B cell (primary cell): ENCODE data around the gene SYNE1.

Source experiments
- EZH2 ChIP-seq: IDR thresholded peaks from 2 replicates; pipeline ENCODE4 v1.6.1; 2012; ENCODE audit warnings: borderline replicate concordance, low read depth, mild to moderate bottlenecking, moderate library complexity, low read length; ENCODE audit not compliant: insufficient read depth, poor library complexity, severe bottlenecking
- TF ChIP-seq, protein P1 (sequence below): fragments of 200-600 bp; IDR thresholded peaks from one replicate; pipeline ENCODE4 v1.8.0; 2022; ENCODE audit warnings: antibody characterized with exemption, mild to moderate bottlenecking

DNA sequence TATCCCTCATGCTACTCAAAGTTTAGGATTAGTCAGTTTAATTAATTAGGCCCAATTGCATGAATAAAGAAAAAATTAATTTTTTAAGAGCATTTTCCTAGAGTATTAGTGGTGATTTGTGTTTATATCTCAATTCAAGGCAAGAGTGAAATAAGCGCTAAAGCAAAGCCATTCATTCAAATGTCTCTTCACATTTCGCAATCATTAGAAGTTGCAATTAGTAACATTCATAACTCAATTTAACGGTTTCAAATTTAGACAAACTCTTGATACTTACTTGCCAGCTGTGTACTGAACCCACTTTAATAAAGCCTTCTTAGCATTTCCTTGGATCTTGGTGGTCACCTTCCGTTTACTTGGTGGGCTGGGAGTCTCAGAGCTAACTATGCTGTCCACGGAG, 127.2 kb downstream of the SYNE1 start:
- TF ChIP-seq, protein P1, sequence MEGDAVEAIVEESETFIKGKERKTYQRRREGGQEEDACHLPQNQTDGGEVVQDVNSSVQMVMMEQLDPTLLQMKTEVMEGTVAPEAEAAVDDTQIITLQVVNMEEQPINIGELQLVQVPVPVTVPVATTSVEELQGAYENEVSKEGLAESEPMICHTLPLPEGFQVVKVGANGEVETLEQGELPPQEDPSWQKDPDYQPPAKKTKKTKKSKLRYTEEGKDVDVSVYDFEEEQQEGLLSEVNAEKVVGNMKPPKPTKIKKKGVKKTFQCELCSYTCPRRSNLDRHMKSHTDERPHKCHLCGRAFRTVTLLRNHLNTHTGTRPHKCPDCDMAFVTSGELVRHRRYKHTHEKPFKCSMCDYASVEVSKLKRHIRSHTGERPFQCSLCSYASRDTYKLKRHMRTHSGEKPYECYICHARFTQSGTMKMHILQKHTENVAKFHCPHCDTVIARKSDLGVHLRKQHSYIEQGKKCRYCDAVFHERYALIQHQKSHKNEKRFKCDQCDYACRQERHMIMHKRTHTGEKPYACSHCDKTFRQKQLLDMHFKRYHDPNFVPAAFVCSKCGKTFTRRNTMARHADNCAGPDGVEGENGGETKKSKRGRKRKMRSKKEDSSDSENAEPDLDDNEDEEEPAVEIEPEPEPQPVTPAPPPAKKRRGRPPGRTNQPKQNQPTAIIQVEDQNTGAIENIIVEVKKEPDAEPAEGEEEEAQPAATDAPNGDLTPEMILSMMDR: no peak
- no peak for TF ChIP-seq EZH2
